HepG2 (cell line): ENCODE results near the gene HNRNPAB. TPM values are rescaled to one million over a fixed set of nuclear protein-coding genes. Genes with fewer than 3 reads are reported as not detected.
A peak's percentile ranks its signal among the peaks of the same experiment; 100 is the strongest.

Experiments
- ASH2L ChIP-seq: fragments of 300-600, 200-600 bp; sonication (generic); IDR thresholded peaks from 2 replicates; pipeline ENCODE4 v1.7.0; 2017; ENCODE audit warnings: low read depth, mild to moderate bottlenecking, moderate library complexity, mixed read lengths, low read length; ENCODE audit not compliant: insufficient read length
- HOXA7 ChIP-seq: sonication (generic); formaldehyde crosslinking; IDR thresholded peaks from 2 replicates; pipeline ENCODE4 v1.8.1; 2022; ENCODE audit warnings: mild to moderate bottlenecking, missing genetic modification reagents, moderate library complexity
- NAIF1 ChIP-seq: sonication (generic); formaldehyde crosslinking; IDR thresholded peaks from 2 replicates; pipeline ENCODE4 v1.5.0; 2020; ENCODE audit warnings: mild to moderate bottlenecking, missing genetic modification reagents, borderline replicate concordance
- NFYC ChIP-seq: IDR thresholded peaks from 2 replicates; pipeline ENCODE4 v1.6.1; 2016; ENCODE audit warnings: missing genetic modification reagents, missing compliant biosample characterization
- PAXIP1 ChIP-seq: sonication (generic); formaldehyde crosslinking; conservative IDR thresholded peaks from 2 replicates; pipeline ENCODE4 v1.4.0; 2020; ENCODE audit warnings: mild to moderate bottlenecking, missing genetic modification reagents, moderate library complexity
- PCBP1 ChIP-seq: fragments of 200-400 bp; formaldehyde crosslinking; IDR thresholded peaks from 2 replicates; pipeline ENCODE4 v1.6.1; 2017; ENCODE audit warnings: mild to moderate bottlenecking, low read depth, low read length, borderline replicate concordance
- RBFOX2 ChIP-seq: fragments of 200-400 bp; formaldehyde crosslinking; IDR thresholded peaks from 2 replicates; pipeline ENCODE4 v1.6.1; 2017; ENCODE audit warnings: low read depth, mild to moderate bottlenecking, low read length
- SNAI1 ChIP-seq: sonication (generic); formaldehyde crosslinking; IDR thresholded peaks from 2 replicates; pipeline ENCODE4 v1.5.0; 2020; ENCODE audit warnings: mild to moderate bottlenecking, missing genetic modification reagents, borderline replicate concordance
- SP5 ChIP-seq: IDR thresholded peaks from 2 replicates; pipeline ENCODE4 v1.6.1; 2016; ENCODE audit warnings: low read depth, borderline replicate concordance
- ZNF224 ChIP-seq: sonication (generic); formaldehyde crosslinking; IDR thresholded peaks from 2 replicates; pipeline ENCODE4 v1.5.0; 2020; ENCODE audit warnings: mild to moderate bottlenecking, missing genetic modification reagents
- ZNF318 ChIP-seq: sonication (generic); formaldehyde crosslinking; IDR thresholded peaks from 2 replicates; pipeline ENCODE4 v1.4.0; 2020; ENCODE audit warnings: mild to moderate bottlenecking, missing genetic modification reagents
- ZNF576 ChIP-seq: sonication (generic); formaldehyde crosslinking; IDR thresholded peaks from 2 replicates; pipeline ENCODE4 v1.4.0; 2020; ENCODE audit warnings: mild to moderate bottlenecking, missing genetic modification reagents
- ZNF800 ChIP-seq: sonication (generic); formaldehyde crosslinking; IDR thresholded peaks from 2 replicates; pipeline ENCODE4 v1.4.0; 2020; ENCODE audit warnings: missing genetic modification reagents
- polyA plus RNA-seq, 8 experiments: library from polyadenylated mRNA; depleted of rRNA in 3 of 8; stranded (reverse) in 7 of 8; unstranded in 1 of 8; fragments of >200 nt; fragmentation: Illumina TruSeq in 4 of 8; extraction: Trizol in 4 of 8; gene quantifications; 2 replicates each; pipeline versions ENCODE4 v1.2.1 to v1.2.3, GENCODE V29; 2011 to 2016; ENCODE audit warnings: low read depth in 4 of 8, missing spikeins in 1 of 8, mixed read lengths in 1 of 8; ENCODE audit not compliant: insufficient read depth in 1 of 8
- total RNA-seq, 5 experiments: library from RNA; depleted of rRNA; stranded (reverse); fragments of >200 nt; fragmentation: Illumina TruSeq; extraction: Trizol; gene quantifications; 2 replicates each; pipeline ENCODE4 v1.2.3, GENCODE V29; 2016; ENCODE audit warnings: low read depth in 1 of 5

The HNRNPAB gene
- total and polyA plus RNA-seq, 2 of the 13 experiments (the other 11 are each of a cell fraction or from before 2014, with no cell fraction given) = 62.6 to 111 TPM

GRCh38 chr5:178232124-178232919, 28.0 kb downstream of the HNRNPAB start, which contains the start of gene PHYKPL (continued):
- TF ChIP-seq ZNF318 (CRISPR knock-in tag) (peak; percentile 41; the same call in 1 of the 2 replicates), PCBP1 (no peak), NFYC (CRISPR knock-in tag) (no peak), ZNF224 (0 out of 2 replicates have a peak, but pooled peaks have one; percentile 31), HOXA7 (CRISPR knock-in tag) (peak; percentile 77; the same call in 1 of the 2 replicates), SP5 (CRISPR knock-in tag) (no peak; the same call in 1 of the 2 replicates), PAXIP1 (CRISPR knock-in tag) (no peak), ASH2L (peak; percentile 69), ZNF800 (CRISPR knock-in tag) (0 out of 2 replicates have a peak, but pooled peaks have one; percentile 23), ZNF576 (CRISPR knock-in tag) (no peak), RBFOX2 (peak; percentile 90), NAIF1 (no peak; the same call in 1 of the 2 replicates), SNAI1 (CRISPR knock-in tag) (0 out of 2 replicates have a peak, but pooled peaks have one; percentile 67)
